Breast epithelium (tissue), 4 donors: ENCODE data around the gene ANKRD52. TPM values are rescaled to one million over a fixed set of nuclear protein-coding genes. Genes with fewer than 3 reads are reported as not detected.
"Not testable (repeated sequence)": the region's sequence is repeated elsewhere in the genome, so short reads cannot be mapped to it uniquely, and the experiment has no call there.

Experiments
- DNase-seq, 2 donors: peaks; one replicate each; pipeline ENCODE4 v3.0.0-alpha.2; 2019; ENCODE audit warnings: low spot score in 2 of 2
- H3K27ac ChIP-seq, 2 donors: fragments of 200-600 bp; sonication (generic) in 1 of 2; one replicate each; pipeline ENCODE4 v1.5.1; 2016 to 2019; ENCODE audit warnings: mild to moderate bottlenecking in 1 of 2
- H3K27me3 ChIP-seq, 2 donors: fragments of 200-600 bp; sonication (generic) in 1 of 2; one replicate each; pipeline versions ENCODE4 v1.5.1 to v1.6.0; 2017 to 2019; ENCODE audit warnings: control low read depth in 1 of 2, mild to moderate bottlenecking in 1 of 2
- H3K36me3 ChIP-seq: fragments of 200-600 bp; one replicate; pipeline ENCODE4 v1.5.1; 2019
- H3K4me1 ChIP-seq, 2 donors: fragments of 200-600 bp; sonication (generic); one replicate each; pipeline ENCODE4 v1.5.1; 2016 to 2019; ENCODE audit warnings: control low read depth in 1 of 2
- H3K4me3 ChIP-seq, 3 donors: fragments of 200-600 bp; sonication (generic); 1 replicate in 2 of 3; 2 replicates in 1 of 3; pipeline ENCODE4 v1.5.1; 2016 to 2019; ENCODE audit warnings: mild to moderate bottlenecking in 3 of 3, moderate library complexity in 2 of 3
- H3K9me3 ChIP-seq, 2 donors: fragments of 200-600 bp; sonication (generic) in 1 of 2; one replicate each; pipeline ENCODE4 v1.5.1; 2016 to 2019; ENCODE audit warnings: control low read depth in 1 of 2
- CTCF ChIP-seq, 3 donors: fragments of 450-650 bp; IDR thresholded peaks; one replicate each; pipeline ENCODE4 v1.5.1; 2016 to 2017; ENCODE audit warnings: antibody characterized with exemption in 3 of 3, mild to moderate bottlenecking in 3 of 3, moderate library complexity in 3 of 3
- POLR2A ChIP-seq: fragments of 450-650 bp; IDR thresholded peaks from one replicate; pipeline ENCODE4 v1.6.1; 2016; ENCODE audit warnings: antibody characterized with exemption, mild to moderate bottlenecking, moderate library complexity
- POLR2AphosphoS5 ChIP-seq, 3 donors: sonication (generic); formaldehyde crosslinking; IDR thresholded peaks; one replicate each; pipeline ENCODE4 v1.6.1; 2017; ENCODE audit warnings: antibody characterized with exemption in 3 of 3
- intact Hi-C: fragments of 100-400 bp; cut with DNase I; formaldehyde crosslinking; loops from one replicate; pipeline ENCODE4 v1.15.1; 2023; ENCODE audit warnings: low total_unique reads
- total RNA-seq, 3 donors: library from RNA; depleted of rRNA; stranded (reverse); fragments of >200 nt; gene quantifications; one replicate each; pipeline ENCODE4 v1.1.0, GENCODE V29; 2016

The ANKRD52 gene
- total RNA-seq, 3 donors from 2014 or later = 12.8 to 18.4 (median 14.9) TPM

- H3K9me3 ChIP-seq = no peaks in the 10 kb centered on the region
- DNase-seq = no peak
- TF ChIP-seq CTCF (IDR thresholded peaks at IDR 0.05) (no peak), POLR2A (no peak), POLR2AphosphoS5 (IDR thresholded peaks at IDR 0.05) (no peak)
- H3K4me1 ChIP-seq = no peaks in the 10 kb centered on the region
- H3K4me3 ChIP-seq = no peak overlapping the region
- intact Hi-C loops = no loop called here
- no peak overlapping the region for H3K27ac ChIP-seq
- H3K36me3 ChIP-seq = no peaks in the 10 kb centered on the region
- no peaks in the 10 kb centered on the region for H3K27me3 ChIP-seq
Measured at GRCh38 chr12:56202366-56202765, 55.8 kb downstream of the ANKRD52 start.

GRCh38 chr12:56198836-56199235 is 59.3 kb downstream of the ANKRD52 start:
- no peaks in the 10 kb centered on the region for H3K36me3 ChIP-seq
- TF ChIP-seq POLR2A (no peak), CTCF (IDR thresholded peaks at IDR 0.05) (no peak), POLR2AphosphoS5 (IDR thresholded peaks at IDR 0.05) (no peak)
- no peak overlapping the region for H3K27ac ChIP-seq
- DNase-seq = no peak
- H3K4me1 ChIP-seq = no peaks in the 10 kb centered on the region
- H3K27me3 ChIP-seq = no peaks in the 10 kb centered on the region
- intact Hi-C loops = no loop called here
- H3K4me3 ChIP-seq = no peak overlapping the region
- H3K9me3 ChIP-seq = no peaks in the 10 kb centered on the region

- no peak for DNase-seq
- H3K27me3 ChIP-seq = no peaks in the 10 kb centered on the region
- no peak overlapping the region for H3K4me3 ChIP-seq
- TF ChIP-seq POLR2AphosphoS5 (IDR thresholded peaks at IDR 0.05) (no peak), POLR2A (no peak), CTCF (IDR thresholded peaks at IDR 0.05) (no peak)
- H3K27ac ChIP-seq = no peak overlapping the region
- no peaks in the 10 kb centered on the region for H3K4me1 ChIP-seq
- no peaks in the 10 kb centered on the region for H3K9me3 ChIP-seq
- H3K36me3 ChIP-seq = no peaks in the 10 kb centered on the region
- intact Hi-C loops = no loop called here
Measured at GRCh38 chr12:56197921-56198635, 60.1 kb downstream of the ANKRD52 start.

GRCh38 chr12:56196818-56197550 is 61.2 kb downstream of the ANKRD52 start:
- H3K27me3 ChIP-seq, H3K4me1 ChIP-seq, DNase-seq, H3K36me3 ChIP-seq, H3K9me3 ChIP-seq, H3K4me3 ChIP-seq, intact Hi-C loops: not testable (repeated sequence)
- H3K27ac ChIP-seq = peak overlapping the region in 1 of 2 donors; percentile 26

GRCh38 chr12:56193025-56193578 is 65.1 kb downstream of the ANKRD52 start:
- H3K4me1 ChIP-seq = peaks cover 0 to 3% of the 10 kb centered on the region in 2 donors
- H3K27ac ChIP-seq = no peak overlapping the region
- H3K27me3 ChIP-seq = no peaks in the 10 kb centered on the region
- H3K4me3 ChIP-seq = no peak overlapping the region
- DNase-seq = peak in 1 of 2 donors; percentile 72
- H3K9me3 ChIP-seq = no peaks in the 10 kb centered on the region
- H3K36me3 ChIP-seq = no peaks in the 10 kb centered on the region
- intact Hi-C loops = no loop called here
- TF ChIP-seq CTCF (IDR thresholded peaks at IDR 0.05) (peak; percentile 76 to 86 (median 80)), POLR2A (no peak), POLR2AphosphoS5 (IDR thresholded peaks at IDR 0.05) (peak in 1 of 3 donors; percentile 21)
